Activated CD8-positive, alpha-beta T cell treated with anti-CD3 and anti-CD28 coated beads for 36 hours (primary cell): ENCODE measurements around the gene TAF5L. TPM values are rescaled to one million over a fixed set of nuclear protein-coding genes. Genes with fewer than 3 reads are reported as not detected.

Experiments
- ATAC-seq: fragments of 200-7000 bp; cut with Tn5 transposase; one replicate; pipeline ENCODE4 v1.10.0; 2021; ENCODE audit warnings: mild to moderate bottlenecking, moderate library complexity
- CTCF ChIA-PET: fragments of 350-600 bp; sonication (Branson Sonifier 250); formaldehyde crosslinking; loops from one replicate; lab custom pipeline; 2021; ENCODE audit warnings: antibody characterized with exemption; lab: Charles Lee
- POLR2A ChIA-PET: fragments of 350-600 bp; sonication (Branson Sonifier 250); formaldehyde crosslinking; loops from one replicate; lab custom pipeline; 2021; ENCODE audit warnings: antibody characterized with exemption; lab: Charles Lee
- DNase-seq: peaks from one replicate; pipeline ENCODE4 v3.0.0-alpha.2; 2020
- H3K27ac Mint-ChIP-seq: one replicate; pipeline ENCODE4 v1.8.0; 2021; ENCODE audit warnings: mild to moderate bottlenecking, mixed read lengths
- H3K27me3 Mint-ChIP-seq: one replicate; pipeline ENCODE4 v1.8.0; 2021; ENCODE audit warnings: mixed read lengths
- H3K36me3 Mint-ChIP-seq: one replicate; pipeline ENCODE4 v1.8.0; 2021; ENCODE audit warnings: low read depth, mixed read lengths
- H3K4me1 Mint-ChIP-seq: one replicate; pipeline ENCODE4 v1.8.0; 2021; ENCODE audit warnings: low read depth, mixed read lengths
- H3K4me3 Mint-ChIP-seq: one replicate; pipeline ENCODE4 v1.8.0; 2021; ENCODE audit warnings: mild to moderate bottlenecking, moderate library complexity, mixed read lengths
- H3K9me3 Mint-ChIP-seq: one replicate; pipeline ENCODE4 v1.8.0; 2021; ENCODE audit warnings: mixed read lengths
- intact Hi-C: fragments of 100-400 bp; cut with micrococcal nuclease; formaldehyde crosslinking; loops from one replicate; pipeline ENCODE4 v1.10.0; 2022
- total RNA-seq, 2 experiments: library from RNA; stranded (reverse); gene quantifications; one replicate each; pipeline ENCODE4 v1.2.3, GENCODE V29; 2021
- TF ChIP-seq, protein P1 (sequence below): fragments of 200-600 bp; IDR thresholded peaks from one replicate; pipeline ENCODE4 v1.8.0; 2022; ENCODE audit warnings: antibody characterized with exemption, mild to moderate bottlenecking

The TAF5L gene
- total RNA-seq, 2 experiments from 2014 or later, result 17.7 to 19.5 TPM

DNA sequence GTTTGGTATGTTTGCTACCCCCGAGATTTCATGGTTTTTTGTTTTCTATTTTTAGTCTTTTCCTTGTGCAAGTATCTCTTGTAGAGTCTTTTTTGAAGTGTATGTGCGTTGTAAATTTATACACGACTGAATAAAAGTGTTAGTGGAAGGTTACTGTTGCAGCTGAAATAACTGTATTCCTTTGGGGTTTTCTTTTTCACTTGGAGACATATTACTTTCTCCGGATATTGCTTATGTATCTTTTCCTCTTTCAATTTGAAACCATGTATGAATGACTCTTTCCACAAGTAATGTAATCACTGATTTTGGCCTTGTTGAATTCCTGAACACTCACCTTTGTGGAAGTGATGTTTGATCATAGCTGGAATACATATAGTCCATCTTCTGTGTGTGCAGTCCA is 1.1 kb upstream of the TAF5L start:
- H3K4me3 Mint-ChIP-seq, result peak overlapping the region; percentile 91
- peaks cover 52% of the 10 kb centered on the region for H3K4me1 Mint-ChIP-seq
- H3K27ac Mint-ChIP-seq, result peak overlapping the region; percentile 97
- TF ChIP-seq, protein P1, sequence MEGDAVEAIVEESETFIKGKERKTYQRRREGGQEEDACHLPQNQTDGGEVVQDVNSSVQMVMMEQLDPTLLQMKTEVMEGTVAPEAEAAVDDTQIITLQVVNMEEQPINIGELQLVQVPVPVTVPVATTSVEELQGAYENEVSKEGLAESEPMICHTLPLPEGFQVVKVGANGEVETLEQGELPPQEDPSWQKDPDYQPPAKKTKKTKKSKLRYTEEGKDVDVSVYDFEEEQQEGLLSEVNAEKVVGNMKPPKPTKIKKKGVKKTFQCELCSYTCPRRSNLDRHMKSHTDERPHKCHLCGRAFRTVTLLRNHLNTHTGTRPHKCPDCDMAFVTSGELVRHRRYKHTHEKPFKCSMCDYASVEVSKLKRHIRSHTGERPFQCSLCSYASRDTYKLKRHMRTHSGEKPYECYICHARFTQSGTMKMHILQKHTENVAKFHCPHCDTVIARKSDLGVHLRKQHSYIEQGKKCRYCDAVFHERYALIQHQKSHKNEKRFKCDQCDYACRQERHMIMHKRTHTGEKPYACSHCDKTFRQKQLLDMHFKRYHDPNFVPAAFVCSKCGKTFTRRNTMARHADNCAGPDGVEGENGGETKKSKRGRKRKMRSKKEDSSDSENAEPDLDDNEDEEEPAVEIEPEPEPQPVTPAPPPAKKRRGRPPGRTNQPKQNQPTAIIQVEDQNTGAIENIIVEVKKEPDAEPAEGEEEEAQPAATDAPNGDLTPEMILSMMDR, result no peak
- DNase-seq, result no peak
- peaks cover 30% of the 10 kb centered on the region for H3K36me3 Mint-ChIP-seq
- intact Hi-C loops, result loop anchor here (10.0 kb wide), 1 partner anchor 72 kb away; the partner anchor contains the start of gene ABCB10
- H3K9me3 Mint-ChIP-seq, result no peaks in the 10 kb centered on the region
- no peaks in the 10 kb centered on the region for H3K27me3 Mint-ChIP-seq
- POLR2A ChIA-PET, result interaction anchor here (0.5 to 3.1 kb wide), 6 partner anchors 9 to 492 kb away, joined by 3 to 26 read pairs (median 4); partner anchors contain the start of gene ABCB10
- no peak for ATAC-seq
- CTCF ChIA-PET, result interaction anchor here (1.6 kb wide), 1 partner anchor 68 kb away, joined by 6 read pairs; the partner anchor contains the start of gene ABCB10

DNA sequence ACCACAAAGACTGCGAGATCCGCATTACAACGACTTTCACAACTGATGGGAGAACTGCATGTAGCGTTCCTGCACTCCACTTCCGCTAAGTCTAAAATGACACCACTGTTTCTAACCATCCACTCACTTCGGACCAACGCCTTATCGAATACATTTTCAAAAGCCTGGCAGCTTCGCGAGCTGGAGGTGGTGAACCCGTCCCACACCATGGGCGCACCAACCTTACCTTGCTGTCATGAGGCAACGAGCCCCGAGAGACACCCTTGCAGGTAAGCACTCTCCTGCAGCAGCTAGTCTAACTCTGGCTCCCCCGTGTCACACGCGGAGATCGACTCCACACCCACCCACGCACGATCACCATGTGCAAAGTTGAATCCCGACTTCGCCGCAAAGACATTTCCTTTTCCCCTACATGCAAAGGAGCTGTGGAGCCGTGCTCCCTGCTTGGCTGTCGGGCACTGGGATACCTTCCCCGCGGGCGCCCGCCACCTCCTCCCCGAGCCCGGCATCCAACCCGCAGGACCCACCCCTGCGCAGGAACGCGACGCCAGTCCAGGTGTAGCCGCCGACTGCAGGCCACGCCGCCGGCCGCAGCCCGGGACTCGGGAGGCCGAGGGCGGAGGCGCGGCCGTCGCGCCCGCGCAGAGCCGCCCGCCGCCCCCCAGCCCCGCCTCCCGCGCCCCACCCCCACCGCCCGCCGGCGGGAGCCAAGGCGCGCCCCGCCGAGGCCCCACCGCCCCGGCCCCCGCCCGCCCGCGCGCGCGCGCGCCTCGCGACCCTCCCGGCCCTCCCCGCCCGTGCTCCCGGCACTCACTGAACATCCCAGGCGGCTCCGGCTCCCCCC is 629 bp downstream of the TAF5L start:
- peak; percentile 78 for DNase-seq
- Mint-ChIP-seq H3K27ac (peak overlapping the region; percentile 88), H3K27me3 (no peaks in the 10 kb centered on the region), H3K4me3 (peak overlapping the region; percentile 94), H3K36me3 (peaks cover 20% of the 10 kb centered on the region), H3K9me3 (no peaks in the 10 kb centered on the region), H3K4me1 (peaks cover 50% of the 10 kb centered on the region)
- intact Hi-C loops, result loop anchor here (10.0 kb wide), 1 partner anchor 70 kb away; the partner anchor contains the start of gene ABCB10
- TF ChIP-seq, protein P1, result no peak
- CTCF ChIA-PET, result interaction anchor here (1.5 to 2.3 kb wide), 2 partner anchors 10 to 67 kb away, joined by 4 to 10 read pairs; partner anchors contain the start of gene ABCB10
- POLR2A ChIA-PET, result interaction anchor here (1.0 to 3.1 kb wide), 5 partner anchors 9 to 67 kb away, joined by 3 to 26 read pairs (median 5); partner anchors contain the start of gene ABCB10
- ATAC-seq, result peak; percentile 32

DNA sequence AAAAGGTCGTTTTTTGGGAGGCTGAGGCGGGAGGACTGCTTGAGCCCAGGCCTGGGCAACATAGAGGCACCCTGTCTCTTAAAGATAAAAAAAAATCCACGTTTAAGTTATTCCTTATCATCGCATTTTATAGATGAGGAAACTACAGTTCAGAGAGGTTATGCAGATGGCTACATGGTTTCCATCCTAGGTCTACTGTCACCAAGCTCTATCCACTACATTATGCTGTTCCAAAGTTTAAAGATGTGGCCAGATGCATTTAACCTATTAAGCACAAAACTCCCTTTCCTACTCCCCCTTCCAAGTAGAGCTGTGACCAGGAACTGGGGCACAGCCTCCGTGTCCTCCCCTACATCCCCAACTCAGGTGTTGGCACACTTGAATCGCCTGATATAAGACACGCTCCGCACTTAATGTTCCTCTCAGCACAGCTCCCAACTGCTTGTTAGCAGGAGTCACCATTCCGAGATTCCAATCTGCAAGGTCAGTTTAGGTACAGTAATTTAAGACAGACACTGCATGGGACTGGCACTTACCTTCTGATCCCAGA is 1.3 kb downstream of the TAF5L start:
- TF ChIP-seq, protein P1, result no peak

DNA sequence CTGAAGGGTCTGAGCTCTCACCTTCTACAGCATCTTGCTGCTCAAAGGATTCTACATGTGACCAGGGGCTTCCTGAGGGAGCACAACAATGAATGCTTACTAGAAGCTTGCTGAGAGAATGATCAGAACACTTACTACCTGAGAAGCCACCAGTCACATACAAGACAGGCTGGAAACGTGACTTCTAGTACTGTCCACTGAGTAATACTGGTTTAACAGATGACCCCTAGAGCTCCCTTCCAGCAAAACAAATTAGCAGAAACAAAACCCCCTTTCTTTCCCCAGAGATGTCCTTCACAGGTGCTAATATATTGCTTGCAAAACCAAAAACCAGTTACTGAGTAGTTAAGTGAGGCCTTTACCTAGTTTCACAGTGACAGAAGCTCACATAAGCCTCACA is 2.1 kb downstream of the TAF5L start:
- Mint-ChIP-seq H3K36me3 (peaks cover 8% of the 10 kb centered on the region), H3K4me1 (peaks cover 53% of the 10 kb centered on the region), H3K27me3 (no peaks in the 10 kb centered on the region), H3K9me3 (no peaks in the 10 kb centered on the region), H3K27ac (no peak overlapping the region), H3K4me3 (peak overlapping the region; percentile 94)
- ATAC-seq (no peak), DNase-seq (no peak)
- ChIA-PET POLR2A (interaction anchor here (1.0 to 3.1 kb wide), 5 partner anchors 25 to 116 kb away, joined by 3 to 26 read pairs (median 4); partner anchors contain the start of genes ABCB10 and NUP133), CTCF (interaction anchor here (0.7 to 2.3 kb wide), 5 partner anchors 9 to 142 kb away, joined by 3 to 10 read pairs (median 4); partner anchors contain the start of gene ABCB10)
- intact Hi-C loops, result loop anchor here (10.0 kb wide), 1 partner anchor 69 kb away; the partner anchor contains the start of gene ABCB10
- TF ChIP-seq, protein P1, result no peak

More for the DNA sequence above, 1.3 kb downstream of the TAF5L start:
- DNase-seq, result no peak
- H3K36me3 Mint-ChIP-seq, result peaks cover 13% of the 10 kb centered on the region
- no peaks in the 10 kb centered on the region for H3K9me3 Mint-ChIP-seq
- H3K4me1 Mint-ChIP-seq, result peaks cover 50% of the 10 kb centered on the region
- ChIA-PET CTCF (interaction anchor here (0.7 to 2.3 kb wide), 5 partner anchors 9 to 143 kb away, joined by 3 to 10 read pairs (median 4); partner anchors contain the start of gene ABCB10), POLR2A (interaction anchor here (1.0 to 3.1 kb wide), 7 partner anchors 8 to 67 kb away, joined by 3 to 26 read pairs (median 5); partner anchors contain the start of gene ABCB10)
- peak overlapping the region; percentile 88 for H3K27ac Mint-ChIP-seq
- no peaks in the 10 kb centered on the region for H3K27me3 Mint-ChIP-seq
- intact Hi-C loops, result loop anchor here (10.0 kb wide), 1 partner anchor 70 kb away; the partner anchor contains the start of gene ABCB10
- peak overlapping the region; percentile 94 for H3K4me3 Mint-ChIP-seq
- ATAC-seq, result no peak
